Activated CD8-positive, alpha-beta memory T cell treated with anti-CD3 and anti-CD28 coated beads, Interleukin-2, amount 50 U/mL, for 1 hour (primary cell): ENCODE results near the gene ASB10.

Experiments used
- DNase-seq: peaks from one replicate; pipeline ENCODE4 v3.0.0-alpha.2; 2020; ENCODE audit errors: extremely low read depth

Gene ASB10

DNA sequence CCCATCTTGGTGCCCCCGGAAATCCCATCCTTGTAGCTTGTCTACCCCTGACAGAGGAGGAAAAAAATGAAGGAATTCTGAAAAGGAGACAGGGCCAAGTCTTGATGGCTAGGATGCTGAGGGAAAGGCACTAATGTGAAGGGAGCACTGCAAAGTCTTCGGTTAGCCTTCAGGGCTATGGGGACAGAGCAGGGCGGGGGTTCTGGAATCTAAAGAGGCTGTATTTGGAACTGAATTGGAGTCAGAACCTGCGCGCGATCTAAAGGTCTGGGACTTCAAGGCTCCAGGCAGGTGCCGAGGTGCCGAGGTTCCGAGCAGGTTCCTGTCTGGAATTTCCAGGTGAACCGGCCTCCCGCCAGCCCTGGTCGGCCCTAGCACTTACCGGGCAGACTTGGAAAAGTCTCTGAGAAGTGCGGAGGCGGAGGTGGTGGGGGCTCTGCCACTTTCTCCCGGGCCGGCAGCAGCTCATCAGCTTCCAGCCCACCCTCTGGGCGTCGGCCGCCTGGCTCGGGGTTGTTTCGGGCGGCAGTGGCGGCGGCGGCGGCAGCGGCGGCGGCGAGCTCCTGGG is 20.3 kb downstream of the ASB10 start:
- DNase-seq, result no peak

DNA sequence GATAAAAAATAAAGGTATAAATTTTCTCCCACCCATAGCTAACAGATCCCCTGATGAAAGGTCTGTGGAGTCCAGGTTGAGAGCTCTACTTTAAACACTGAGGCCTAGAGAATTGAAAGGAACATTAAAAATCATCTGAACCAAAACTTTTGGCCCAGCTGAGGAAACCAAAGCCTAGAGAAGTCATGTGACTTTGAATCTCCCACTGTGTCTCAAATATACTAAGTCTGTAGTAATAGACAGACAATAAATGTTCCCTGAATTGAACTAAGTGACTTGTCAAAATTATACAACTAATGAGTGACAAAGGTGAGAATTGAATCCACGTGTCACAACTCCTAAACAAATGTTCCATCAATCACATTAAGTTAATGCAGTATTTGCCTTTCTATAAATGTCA is 25.3 kb downstream of the ASB10 start:
- no peak for DNase-seq

DNA sequence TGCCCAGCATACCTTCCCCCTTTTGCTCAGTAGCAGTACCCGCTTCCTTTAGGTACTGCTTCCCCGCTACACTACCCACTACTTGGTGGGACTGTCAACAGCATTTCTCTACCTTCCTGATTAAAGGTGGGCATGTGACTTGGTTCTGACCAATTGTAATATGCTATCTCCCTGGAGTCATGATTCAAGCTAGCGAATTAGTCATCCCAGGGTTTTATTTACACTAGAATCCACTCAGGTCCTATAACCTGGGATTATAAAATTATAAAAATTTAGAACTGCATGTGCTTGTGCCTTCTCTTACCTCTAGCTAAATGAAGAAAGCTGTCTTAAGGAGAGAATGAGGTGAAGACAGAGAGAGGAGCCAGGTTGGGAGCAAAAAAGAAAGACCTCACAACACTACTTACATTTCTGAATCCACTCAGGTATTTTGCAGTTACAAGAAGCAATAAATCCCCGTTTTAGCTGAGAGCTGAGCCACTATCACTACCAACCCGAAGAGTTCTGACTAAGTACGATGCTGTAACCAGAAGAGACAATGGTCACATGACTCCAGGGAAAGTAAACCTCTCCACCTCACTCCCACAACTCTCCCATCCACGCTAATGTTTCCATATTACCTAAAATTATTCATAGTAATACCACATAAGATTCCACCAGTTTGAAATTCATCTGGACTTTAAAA is 29.3 kb downstream of the ASB10 start:
- no peak for DNase-seq

DNA sequence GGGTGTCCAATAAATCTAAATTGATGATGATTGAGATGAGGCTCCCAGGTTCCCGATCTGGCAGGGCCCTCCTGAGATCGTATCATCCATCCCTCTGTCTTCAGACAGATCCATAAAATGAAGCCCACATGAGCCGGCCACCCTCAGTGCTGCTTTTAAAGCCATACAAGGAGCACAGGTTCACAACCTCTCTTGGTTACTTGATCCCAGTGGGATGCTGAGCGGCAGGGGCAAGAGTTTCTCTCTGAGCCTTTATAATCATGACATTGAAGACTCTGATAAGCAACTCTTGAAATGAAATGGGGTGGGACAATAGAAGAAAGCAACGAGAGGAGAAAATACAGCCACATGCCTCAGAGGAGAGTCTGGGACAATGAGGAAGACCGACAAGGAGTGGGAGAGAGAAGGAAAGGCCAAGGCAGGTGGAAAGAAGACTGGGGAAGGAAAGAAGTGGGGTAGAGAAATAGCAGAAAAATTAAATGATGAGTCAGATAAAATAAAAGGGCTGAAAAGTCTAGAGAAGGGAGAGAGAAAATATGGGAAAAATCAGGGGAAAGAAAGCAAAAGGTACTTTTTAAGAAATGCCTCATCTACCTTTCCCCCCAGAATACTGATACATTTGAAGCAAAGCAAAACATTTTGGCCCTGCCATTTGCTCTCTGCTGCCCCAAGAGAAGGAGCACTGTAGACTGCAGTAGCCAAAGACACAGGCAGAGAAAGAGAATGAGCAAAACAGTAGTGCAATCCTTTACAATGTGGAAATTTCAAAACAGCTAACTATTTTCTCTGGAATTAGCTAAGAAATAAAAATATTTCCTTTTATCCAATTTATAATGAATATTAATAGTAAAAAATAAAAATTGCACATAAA is 34.2 kb downstream of the ASB10 start:
- no peak for DNase-seq

DNA sequence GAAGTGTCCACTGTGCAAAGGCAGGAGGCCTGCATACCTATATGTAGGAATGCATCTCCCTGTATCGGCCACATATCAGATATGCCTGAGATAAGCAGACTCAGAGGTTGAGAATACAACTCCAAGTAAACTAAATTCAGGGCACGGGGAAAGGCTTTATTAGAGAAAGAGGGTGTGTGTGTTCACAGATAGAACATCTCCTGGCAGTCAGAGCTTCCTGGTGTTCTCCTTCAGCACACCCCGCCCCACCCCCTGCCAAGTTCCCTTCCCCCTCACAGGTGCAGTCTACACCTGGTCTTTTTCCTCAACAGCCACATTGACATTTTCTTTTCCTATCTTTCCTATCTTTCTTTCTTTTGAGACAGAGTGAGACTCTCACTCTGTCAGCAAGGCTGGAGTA is 36.7 kb downstream of the ASB10 start:
- DNase-seq, result no peak

DNA sequence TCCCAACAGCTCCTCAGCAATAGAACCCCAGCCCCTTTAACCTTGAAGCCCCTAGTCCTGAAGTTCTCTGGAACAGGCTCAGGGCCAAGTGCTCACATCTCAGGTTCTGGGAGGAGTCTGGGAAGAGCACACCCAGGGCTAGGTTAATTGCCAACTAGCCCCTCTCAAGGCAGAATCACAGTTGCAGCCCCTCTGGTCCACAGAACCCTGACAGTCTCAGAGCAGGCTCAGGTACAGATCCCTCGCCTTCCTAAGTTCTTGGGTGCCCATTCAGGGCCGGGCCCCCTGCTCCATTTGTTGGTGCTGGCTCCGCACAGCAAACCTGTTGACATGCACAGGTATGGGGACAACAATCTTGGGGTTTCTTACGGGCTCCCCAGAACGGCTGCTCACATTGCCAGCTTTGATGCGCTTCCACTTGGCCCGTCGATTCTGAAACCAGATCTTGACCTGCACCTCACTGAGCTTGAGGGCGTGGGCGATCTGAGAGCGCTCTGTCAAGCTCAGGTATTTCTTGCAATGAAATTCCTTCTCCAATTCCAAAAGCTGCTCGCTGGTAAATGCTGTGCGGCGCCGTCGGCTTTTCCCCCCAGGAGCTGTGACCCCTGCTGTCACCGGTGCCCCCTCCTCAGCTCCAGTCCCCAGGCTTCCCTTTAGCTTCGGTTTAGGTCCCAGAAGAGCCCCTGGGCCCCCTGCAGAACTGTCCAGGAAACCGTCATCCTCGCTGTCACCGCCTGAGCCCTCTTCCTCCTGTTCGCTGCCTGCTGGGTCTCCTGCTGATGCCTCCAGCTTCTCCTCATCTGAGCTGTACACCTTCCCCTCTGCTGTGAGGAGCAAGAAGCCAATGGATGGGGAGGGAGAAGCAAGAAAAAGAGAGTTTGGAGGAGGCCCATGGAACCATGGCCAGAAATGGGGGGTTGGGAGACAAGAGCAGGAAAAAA is 38.5 kb downstream of the ASB10 start:
- no peak for DNase-seq

DNA sequence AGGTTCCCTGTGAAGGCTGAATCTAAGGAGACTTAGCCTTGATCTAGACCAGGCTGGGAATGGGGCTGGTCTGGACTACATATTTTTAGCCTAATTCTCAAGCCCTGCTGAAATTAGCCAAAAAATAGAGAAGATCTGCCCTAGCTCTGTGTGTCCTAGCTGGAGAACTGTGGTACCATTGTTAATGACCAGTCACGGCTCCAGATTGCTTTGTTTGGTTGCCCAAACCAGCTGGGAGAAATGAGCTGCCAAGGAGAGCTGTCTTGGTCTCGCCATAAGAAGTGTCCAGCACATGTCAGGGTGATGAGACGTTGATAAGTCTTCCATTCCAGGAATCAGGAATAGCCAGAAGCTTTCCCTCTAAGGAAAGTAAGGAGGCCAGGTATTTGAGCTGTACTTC is 40.3 kb downstream of the ASB10 start:
- no peak for DNase-seq

DNA sequence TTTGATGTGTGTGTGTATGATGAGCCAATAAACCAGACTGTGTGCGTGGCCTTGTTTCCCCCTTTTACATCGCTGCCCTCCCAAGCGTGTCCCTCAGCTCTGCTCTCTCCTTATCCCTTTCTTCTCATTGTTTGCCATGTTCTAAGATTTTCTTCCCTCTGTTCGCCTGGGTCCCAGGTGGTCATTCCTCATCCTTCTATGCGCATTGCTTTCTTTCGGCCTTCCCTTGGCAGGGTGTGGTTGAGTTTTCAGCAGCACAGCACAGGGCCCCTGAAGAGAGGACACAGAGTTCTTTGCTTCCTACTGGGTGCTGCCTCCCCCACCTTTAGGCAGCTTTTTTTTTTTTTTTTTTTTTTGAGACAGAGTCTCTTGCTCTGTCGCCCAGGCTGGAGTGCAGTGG is 42.7 kb downstream of the ASB10 start:
- no peak for DNase-seq

DNA sequence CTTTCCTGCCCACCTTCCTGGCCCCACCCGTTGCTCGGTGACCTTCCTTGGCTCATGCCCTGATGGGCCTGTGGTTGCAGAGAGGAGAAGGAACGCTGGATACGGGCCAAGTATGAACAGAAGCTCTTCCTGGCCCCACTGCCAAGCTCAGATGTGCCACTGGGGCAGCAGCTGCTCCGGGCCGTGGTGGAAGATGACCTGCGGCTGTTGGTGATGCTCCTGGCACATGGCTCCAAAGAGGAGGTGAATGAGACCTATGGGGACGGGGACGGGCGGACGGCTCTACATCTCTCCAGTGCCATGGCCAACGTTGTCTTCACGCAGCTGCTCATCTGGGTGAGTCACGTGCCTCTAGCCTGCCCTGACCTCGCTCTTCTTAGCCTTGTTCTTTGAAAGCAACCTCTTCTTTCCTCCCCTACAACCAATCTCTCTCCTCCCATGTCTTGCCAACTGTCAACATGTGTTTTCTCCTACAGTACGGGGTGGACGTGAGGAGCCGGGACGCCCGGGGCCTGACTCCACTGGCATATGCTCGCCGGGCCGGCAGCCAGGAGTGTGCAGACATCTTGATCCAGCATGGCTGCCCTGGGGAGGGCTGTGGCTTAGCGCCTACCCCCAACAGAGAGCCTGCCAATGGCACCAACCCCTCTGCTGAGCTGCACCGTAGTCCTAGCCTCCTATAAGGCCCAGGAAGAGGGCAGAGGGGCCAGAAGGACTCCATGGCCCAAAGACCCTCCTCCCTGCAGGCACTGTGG is 43.6 kb downstream of the ASB10 start:
- DNase-seq, result no peak

DNA sequence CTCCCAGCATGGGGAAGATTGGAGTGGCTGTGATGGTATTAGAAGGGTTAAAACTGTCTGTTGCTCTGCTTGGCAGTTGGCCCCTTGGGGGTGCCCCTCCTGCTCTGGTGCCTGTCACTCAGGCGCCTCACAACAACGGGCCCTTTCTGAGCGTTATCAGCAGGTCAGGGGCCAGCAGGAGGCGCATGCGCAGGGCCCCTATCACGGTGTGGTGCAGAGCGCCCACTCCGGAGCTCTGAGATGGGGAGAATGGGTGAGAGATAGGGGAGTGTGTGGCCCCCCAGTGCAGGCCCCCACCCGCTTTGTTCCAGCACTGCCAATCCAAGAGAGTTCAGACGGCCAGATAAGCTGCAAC is 44.4 kb downstream of the ASB10 start:
- no peak for DNase-seq

DNA sequence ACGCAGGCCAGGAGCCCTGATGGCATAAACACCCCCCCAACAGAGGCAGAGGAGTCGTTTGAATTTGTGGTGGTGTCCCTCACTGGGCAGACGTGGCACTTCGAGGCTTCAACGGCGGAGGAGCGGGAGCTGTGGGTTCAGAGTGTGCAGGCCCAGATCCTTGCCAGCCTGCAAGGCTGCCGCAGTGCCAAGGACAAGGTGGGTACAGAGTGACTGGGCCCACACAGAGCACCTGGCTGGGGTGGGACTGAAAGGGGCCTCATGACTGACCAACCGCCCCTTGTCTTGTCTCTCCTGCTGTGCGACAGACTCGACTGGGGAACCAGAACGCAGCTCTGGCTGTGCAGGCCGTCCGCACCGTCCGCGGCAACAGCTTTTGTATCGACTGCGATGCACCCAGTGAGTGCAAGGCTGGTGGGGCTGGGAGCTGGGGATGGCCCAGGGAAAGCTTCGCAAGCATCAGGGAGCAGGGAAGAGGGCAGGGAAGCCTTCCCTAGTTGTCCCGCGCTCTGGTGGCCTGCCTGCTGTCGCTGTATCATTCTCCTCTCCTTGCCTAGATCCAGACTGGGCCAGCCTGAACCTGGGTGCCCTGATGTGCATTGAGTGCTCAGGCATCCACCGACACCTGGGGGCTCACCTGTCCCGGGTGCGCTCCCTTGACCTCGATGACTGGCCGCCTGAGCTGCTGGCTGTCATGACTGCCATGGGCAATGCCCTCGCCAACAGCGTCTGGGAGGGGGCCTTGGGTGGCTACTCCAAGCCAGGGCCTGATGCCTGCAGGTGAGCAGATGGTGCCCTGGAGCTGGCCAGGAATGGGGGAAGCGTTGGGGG is 45.0 kb downstream of the ASB10 start:
- no peak for DNase-seq

DNA sequence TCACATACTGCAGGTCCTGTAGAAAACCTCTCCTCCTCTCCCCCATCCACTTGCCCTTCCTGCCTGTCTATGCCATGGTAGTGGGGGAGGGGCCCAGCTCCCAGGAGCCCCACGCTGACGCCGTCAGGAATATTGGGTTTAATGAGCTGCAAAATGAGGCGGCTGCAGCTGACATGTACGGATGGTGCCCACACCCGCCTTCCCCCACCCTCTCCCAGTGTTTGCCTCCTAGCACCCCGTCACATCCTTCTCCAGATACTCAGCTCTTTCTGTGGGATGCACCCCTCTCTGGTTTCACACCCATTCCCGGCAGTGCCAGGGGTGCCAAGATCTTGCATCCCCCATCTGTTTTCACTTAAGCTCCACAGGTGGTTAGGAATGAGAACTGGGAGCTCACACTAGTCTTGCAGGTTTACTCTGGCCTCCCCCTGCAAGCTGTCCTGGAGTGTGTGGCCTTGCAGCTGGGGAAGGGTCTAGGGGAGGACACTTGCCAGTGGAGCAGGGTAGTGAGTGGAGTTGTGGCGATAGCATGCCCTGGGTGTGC is 45.7 kb downstream of the ASB10 start:
- no peak for DNase-seq

DNA sequence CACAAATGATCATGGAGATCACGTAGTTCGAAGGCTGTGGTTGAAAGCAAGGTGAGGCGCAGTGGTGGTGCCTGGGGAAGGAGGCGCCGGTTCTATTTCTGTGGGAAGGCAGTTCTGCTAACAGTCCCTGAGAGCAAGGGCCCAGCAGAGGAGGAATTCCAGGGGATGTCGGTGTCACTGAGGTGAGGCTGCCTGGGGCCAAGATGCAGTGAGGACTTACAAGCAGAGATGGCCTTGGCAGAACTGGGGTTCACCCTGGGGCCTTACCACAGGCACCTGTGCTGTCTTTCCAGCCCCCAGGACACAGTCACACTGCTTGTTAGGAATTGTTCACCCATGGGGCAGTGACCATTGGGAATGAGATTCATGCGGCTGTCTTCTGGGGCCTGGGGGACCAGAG is 46.2 kb downstream of the ASB10 start:
- no peak for DNase-seq

DNA sequence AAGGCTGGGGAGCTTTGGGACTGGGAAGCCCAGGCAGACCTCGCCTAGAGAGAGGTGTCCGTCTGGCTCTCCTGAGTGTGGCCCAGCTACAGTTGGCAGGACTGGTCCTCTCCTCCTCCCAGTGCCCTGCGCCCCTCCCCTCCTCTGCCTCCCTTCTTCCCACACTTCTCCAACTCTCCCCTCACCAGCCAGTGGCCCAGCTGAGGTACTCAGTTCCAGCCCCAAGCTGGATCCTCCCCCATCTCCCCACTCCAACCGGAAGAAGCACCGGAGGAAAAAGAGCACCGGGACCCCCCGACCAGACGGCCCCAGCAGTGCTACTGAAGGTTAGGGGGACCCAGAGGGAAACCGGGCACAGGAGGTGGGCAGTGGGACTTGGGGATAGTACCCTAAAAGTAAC is 47.3 kb downstream of the ASB10 start:
- no peak for DNase-seq

DNA sequence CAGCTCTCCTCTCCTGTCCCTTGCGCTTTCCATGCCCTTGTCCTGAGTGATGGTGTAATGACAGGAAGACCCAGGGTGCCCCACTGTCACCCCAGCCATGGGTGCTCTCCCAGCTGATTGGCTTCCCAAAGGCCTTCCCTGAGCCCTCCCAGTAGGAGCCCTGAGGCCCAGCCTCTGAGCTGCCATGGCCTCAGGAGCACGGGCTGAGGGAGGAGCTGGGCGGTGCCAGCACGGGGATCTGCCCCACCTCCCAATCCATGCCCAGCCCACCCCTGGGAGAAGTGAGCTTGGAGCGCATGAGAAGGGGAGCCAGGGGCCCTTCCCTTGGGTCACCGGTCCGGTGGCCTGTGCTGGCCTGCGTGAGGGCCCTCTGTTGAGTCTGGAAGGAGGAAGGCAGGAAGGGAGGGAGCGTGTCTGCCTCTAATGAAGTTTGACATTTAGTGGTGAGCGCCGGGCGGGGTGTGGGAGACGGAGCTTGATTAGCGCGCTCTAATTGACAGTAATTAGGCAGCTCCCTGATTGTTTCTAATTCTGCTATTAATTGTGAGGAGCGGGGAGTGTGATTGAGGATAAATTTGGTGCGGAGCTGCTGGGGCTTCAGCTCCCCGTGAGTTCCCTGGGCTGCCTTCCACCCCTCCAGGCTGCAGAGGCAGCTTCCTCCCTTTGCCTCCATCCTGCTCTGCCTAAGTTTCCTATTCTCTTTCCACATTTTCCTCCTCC is 47.8 kb downstream of the ASB10 start:
- no peak for DNase-seq

DNA sequence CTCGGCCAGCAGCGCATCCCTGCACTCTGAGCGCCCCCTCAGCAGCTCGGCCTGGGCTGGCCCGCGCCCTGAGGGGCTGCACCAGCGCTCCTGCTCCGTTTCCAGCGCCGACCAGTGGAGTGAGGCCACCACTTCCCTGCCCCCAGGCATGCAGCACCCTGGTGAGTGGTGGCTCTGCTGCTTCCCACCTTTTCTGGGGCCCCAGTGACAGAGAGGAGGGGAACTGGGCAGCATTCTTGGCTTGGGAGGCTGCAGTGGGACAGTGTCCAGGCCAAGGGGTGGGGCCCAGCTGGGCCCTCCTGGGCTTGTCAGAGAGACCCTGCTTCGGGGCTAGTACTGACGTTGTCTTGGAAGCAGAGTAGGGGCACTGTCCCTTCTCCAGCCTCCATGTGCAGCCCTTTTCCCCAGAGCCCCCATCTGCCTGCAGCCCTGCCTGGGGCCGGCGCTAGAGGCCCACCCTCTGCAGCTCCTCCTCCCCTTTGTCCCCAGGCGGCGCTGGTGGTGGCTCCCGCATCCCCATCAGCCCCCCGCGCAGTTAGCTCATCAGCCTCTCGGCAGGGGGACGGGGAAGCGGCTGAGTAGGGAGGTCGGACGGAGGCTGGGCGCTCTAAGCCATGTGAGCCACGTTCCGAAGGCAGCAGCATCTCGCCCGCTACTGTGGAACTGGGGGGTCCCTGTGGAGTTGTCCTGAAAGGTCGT is 48.7 kb downstream of the ASB10 start:
- no peak for DNase-seq

DNA sequence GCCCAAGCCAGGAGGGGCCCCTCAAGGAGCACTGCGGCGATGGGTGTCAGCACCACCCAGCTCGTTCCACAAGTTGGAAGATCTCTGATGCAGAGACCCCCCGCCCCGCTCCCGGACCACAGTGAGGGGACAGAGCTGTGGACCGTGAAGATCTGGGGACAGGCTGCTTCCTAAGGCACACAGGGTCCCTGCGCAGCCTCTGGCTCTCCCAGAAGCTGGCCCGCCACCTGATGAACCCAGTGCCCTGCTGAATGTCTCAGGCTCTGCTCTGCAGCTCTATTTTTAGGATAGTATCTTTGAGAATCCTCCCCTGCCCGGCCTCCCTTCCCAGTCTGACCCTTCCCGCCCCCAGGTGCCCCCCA is 49.3 kb downstream of the ASB10 start:
- DNase-seq, result no peak

DNA sequence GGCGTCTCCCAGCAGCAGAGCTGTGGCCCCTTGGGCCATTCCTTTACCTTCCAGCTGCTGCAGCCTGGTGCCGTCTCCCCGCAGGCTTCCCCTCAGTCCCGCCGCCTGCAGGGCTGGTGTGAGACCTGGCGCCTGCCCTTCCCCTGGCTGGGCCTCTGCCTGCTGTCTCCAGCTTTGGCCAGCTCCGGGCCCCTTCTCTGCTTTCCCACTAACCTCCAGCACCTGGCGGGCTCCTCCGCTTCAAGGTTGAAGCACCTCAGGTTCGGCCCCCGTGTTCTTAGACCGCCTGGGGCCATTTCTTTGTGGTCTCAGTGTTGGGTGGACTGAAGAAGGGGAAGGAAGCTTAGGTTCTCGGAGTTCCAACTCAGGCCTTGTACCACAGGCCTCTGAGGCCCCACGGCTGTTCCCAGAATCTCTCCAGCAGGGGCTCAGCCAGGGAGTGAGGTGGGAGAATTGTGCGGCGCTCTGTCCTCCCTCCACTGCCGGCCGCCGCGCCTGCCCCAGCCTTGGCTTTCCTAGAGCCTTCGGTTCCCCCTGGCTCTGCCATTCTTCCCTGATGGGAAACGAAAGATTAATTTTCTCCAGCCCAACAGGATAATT is 49.9 kb downstream of the ASB10 start:
- no peak for DNase-seq
